GM18907 (cell line): ENCODE data around the gene DPP9.

Source experiments
- ATAC-seq: cut with Tn5 transposase; IDR thresholded peaks from one replicate; pipeline ENCODE4 v1.9.1; 2021; ENCODE audit warnings: mild to moderate bottlenecking, moderate library complexity; ENCODE audit not compliant: unreplicated experiment

Gene DPP9

DNA sequence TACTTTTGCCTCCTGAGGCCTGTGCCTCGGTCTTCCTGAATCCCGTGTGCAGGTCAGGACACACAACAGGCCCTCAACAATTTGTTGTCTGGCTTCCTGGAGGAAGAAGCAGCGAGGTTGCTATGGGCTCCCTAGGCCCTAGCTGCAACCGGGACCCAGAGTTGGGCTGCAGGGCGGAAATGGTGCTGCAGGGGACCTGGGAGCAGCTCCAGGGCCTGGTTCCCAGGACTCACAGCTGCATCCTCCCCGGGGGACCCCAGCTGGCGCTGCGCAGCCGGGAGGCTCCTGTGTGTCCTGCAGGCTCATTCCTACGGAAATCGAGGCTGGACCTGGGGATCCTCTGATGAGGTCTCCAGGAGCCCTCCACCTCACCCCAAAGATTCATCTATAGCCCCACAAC is 85.3 kb downstream of the DPP9 start:
- no peak for ATAC-seq

GRCh38 chr19:4636761-4637160 is 86.9 kb downstream of the DPP9 start:
- ATAC-seq: no peak

GRCh38 chr19:4636151-4636717 is 87.4 kb downstream of the DPP9 start:
- ATAC-seq: no peak

GRCh38 chr19:4635754-4636116 is 87.9 kb downstream of the DPP9 start:
- no peak for ATAC-seq

- ATAC-seq: no peak
These were observed 90.3 kb downstream of the DPP9 start for GRCh38 chr19:4633140-4633967.
